Measurements from ENCODE around the gene PLXNB2.

DNA sequence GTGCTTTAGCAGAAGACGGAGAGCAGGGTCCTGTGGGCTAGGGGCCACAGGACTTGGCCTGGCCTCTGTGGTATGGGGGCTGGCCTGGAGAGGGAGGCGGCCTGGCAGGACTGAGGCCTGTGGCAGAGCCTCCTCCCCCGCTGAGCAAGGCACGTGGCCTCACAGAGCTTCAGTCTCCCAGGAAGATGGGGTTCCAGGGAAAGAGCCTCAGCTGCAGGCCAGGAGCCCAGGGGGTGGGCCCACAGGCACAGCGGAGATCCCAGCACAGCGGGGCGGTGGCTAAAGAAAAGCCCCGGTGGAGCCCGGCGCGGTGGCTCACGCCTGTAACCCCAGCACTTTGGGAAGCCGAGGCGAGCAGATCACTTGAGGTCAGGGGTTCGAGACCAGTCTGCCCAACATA is 48.1 kb downstream of the PLXNB2 start:
- TF ChIP-seq SIN3A (IDR thresholded peaks at IDR 0.05; ENCODE audit: borderline replicate concordance, insufficient read depth, low read length) (no peak), FOXP2 (optimal IDR thresholded peaks at IDR 0.05; ENCODE audit: borderline replicate concordance, extremely low read depth, extremely low read length, insufficient read depth) (no peak), POLR2AphosphoS5 (IDR thresholded peaks at IDR 0.05; ENCODE audit: low read depth, low read length) (no peak), TAF1 (IDR thresholded peaks at IDR 0.05; ENCODE audit: borderline replicate concordance, insufficient read depth, low read length) (no peak)
